Left ventricle myocardium superior (tissue), 1 donor: Measurements from ENCODE around the gene PTPN9. TPM values are rescaled to one million over a fixed set of nuclear protein-coding genes. Genes with fewer than 3 reads are reported as not detected.
"Not testable (repeated sequence)": the region's sequence is repeated elsewhere in the genome, so short reads cannot be mapped to it uniquely, and the experiment has no call there.

Experiments used
- ATAC-seq: fragments of 200-7000 bp; cut with Tn5 transposase; one replicate; pipeline ENCODE4 v1.9.1; 2020; ENCODE audit warnings: mild to moderate bottlenecking, moderate library complexity
- DNase-seq: peaks from one replicate; pipeline ENCODE4 v3.0.0-alpha.2; 2020
- intact Hi-C: fragments of 100-400 bp; cut with micrococcal nuclease; formaldehyde crosslinking; loops from one replicate; pipeline ENCODE4 v1.11.0; 2022
- total RNA-seq: library from RNA; stranded (reverse); fragmentation: NEBNext Ultra II Directional; extraction: Animal tissue kit (Norgen Biotek cat#: 25700); gene quantifications from one replicate; pipeline ENCODE4 v1.2.1, GENCODE V29; 2021
- donor health status: DM: no; HTN: yes; CAD: no; lungs with severe emphysema.

Gene PTPN9
- total RNA-seq, 1 donor from 2014 or later: 6.6 TPM

GRCh38 chr15:75542386-75542797 lies 36.7 kb downstream of the PTPN9 start:
- intact Hi-C loops: no loop called here
- DNase-seq (no peak), ATAC-seq (peak; percentile 68)

GRCh38 chr15:75538376-75538775 lies 40.7 kb downstream of the PTPN9 start:
- no peak for ATAC-seq
- intact Hi-C loops: no loop called here
- DNase-seq: no peak

- DNase-seq: no peak
- ATAC-seq: no peak
- intact Hi-C loops: loop anchor here (5.0 kb wide), 1 partner anchor 43 kb away; the partner anchor contains the start of gene PTPN9
Observed at GRCh38 chr15:75533945-75534344, 45.2 kb downstream of the PTPN9 start.

- ATAC-seq (peak; percentile 95), DNase-seq (peak; percentile 54)
- intact Hi-C loops: loop anchor here (5.0 kb wide), 1 partner anchor 45 kb away; the partner anchor contains the start of gene PTPN9
Observed at GRCh38 chr15:75532413-75533250, 46.5 kb downstream of the PTPN9 start.

GRCh38 chr15:75531041-75531450 lies 48.1 kb downstream of the PTPN9 start:
- ATAC-seq (peak; percentile 46), DNase-seq (peak; percentile 82)
- intact Hi-C loops: loop anchor here (5.0 kb wide), 1 partner anchor 46 kb away; the partner anchor contains the start of gene PTPN9

GRCh38 chr15:75530169-75530568 lies 48.9 kb downstream of the PTPN9 start:
- intact Hi-C loops: loop anchor here (5.0 kb wide), 1 partner anchor 47 kb away; the partner anchor contains the start of gene PTPN9
- ATAC-seq (no peak), DNase-seq (no peak)

GRCh38 chr15:75525756-75526155 lies 53.4 kb downstream of the PTPN9 start:
- intact Hi-C loops, DNase-seq, ATAC-seq: not testable (repeated sequence)

GRCh38 chr15:75523011-75523410 lies 56.1 kb downstream of the PTPN9 start:
- DNase-seq: no peak
- intact Hi-C loops: no loop called here
- no peak for ATAC-seq

GRCh38 chr15:75517233-75517632 lies 61.9 kb downstream of the PTPN9 start:
- intact Hi-C loops: no loop called here
- DNase-seq: no peak
- ATAC-seq: no peak

- intact Hi-C loops: no loop called here
- DNase-seq (no peak), ATAC-seq (no peak)
Observed at GRCh38 chr15:75508840-75509532, 70.1 kb downstream of the PTPN9 start.

GRCh38 chr15:75502360-75502759 lies 76.8 kb downstream of the PTPN9 start:
- no peak for DNase-seq
- ATAC-seq: no peak
- intact Hi-C loops: no loop called here

- intact Hi-C loops: no loop called here
- ATAC-seq: no peak
- DNase-seq: no peak
Observed at GRCh38 chr15:75493732-75494131, 85.4 kb downstream of the PTPN9 start.

- DNase-seq: no peak
- intact Hi-C loops: no loop called here
- ATAC-seq: no peak
Observed at GRCh38 chr15:75483961-75484360, 95.2 kb downstream of the PTPN9 start.

- ATAC-seq, DNase-seq, intact Hi-C loops: not testable (repeated sequence)
Observed at GRCh38 chr15:75483556-75483955, 95.6 kb downstream of the PTPN9 start.

GRCh38 chr15:75483106-75483505 lies 96.0 kb downstream of the PTPN9 start:
- DNase-seq (no peak), ATAC-seq (no peak)
- intact Hi-C loops: no loop called here

GRCh38 chr15:75480463-75480862 lies 98.7 kb downstream of the PTPN9 start:
- DNase-seq, ATAC-seq, intact Hi-C loops: not testable (repeated sequence)

- no peak for DNase-seq
- ATAC-seq: no peak
- intact Hi-C loops: no loop called here
Observed at GRCh38 chr15:75479670-75480069, 99.4 kb downstream of the PTPN9 start.

- not testable (repeated sequence) for ATAC-seq
Observed at GRCh38 chr15:75477094-75477493, 102.0 kb downstream of the PTPN9 start.

GRCh38 chr15:75468913-75469598 lies 110.1 kb downstream of the PTPN9 start:
- intact Hi-C loops: no loop called here
- DNase-seq (peak; percentile 57), ATAC-seq (no peak)

More at GRCh38 chr15:75477094-75477493, 102.0 kb downstream of the PTPN9 start:
- DNase-seq, intact Hi-C loops: not testable (repeated sequence)
